Measurements from ENCODE around the gene CNTNAP2.

- TF ChIP-seq ZNF558 (tag by site-specific recombination; IDR thresholded peaks at IDR 0.05) (no peak), ZNF18 (tag by site-specific recombination; IDR thresholded peaks at IDR 0.05) (no peak), ZBTB8A (tag by site-specific recombination; IDR thresholded peaks at IDR 0.05) (no peak), HOXA7 (CRISPR knock-in tag; IDR thresholded peaks at IDR 0.05; ENCODE audit: borderline replicate concordance) (no peak), CTCF (tag by site-specific recombination; IDR thresholded peaks at IDR 0.05) (no peak), REST (tag by site-specific recombination; IDR thresholded peaks at IDR 0.05) (no peak), ZNF629 (tag by site-specific recombination; IDR thresholded peaks at IDR 0.05) (no peak), ZNF529 (tag by site-specific recombination; IDR thresholded peaks at IDR 0.05; ENCODE audit: insufficient replicate concordance) (no peak)
Measured at GRCh38 chr7:147432079-147432478, 1315.5 kb downstream of the CNTNAP2 start.
